ENCODE data around the gene PRELID3B.

Gene PRELID3B

DNA sequence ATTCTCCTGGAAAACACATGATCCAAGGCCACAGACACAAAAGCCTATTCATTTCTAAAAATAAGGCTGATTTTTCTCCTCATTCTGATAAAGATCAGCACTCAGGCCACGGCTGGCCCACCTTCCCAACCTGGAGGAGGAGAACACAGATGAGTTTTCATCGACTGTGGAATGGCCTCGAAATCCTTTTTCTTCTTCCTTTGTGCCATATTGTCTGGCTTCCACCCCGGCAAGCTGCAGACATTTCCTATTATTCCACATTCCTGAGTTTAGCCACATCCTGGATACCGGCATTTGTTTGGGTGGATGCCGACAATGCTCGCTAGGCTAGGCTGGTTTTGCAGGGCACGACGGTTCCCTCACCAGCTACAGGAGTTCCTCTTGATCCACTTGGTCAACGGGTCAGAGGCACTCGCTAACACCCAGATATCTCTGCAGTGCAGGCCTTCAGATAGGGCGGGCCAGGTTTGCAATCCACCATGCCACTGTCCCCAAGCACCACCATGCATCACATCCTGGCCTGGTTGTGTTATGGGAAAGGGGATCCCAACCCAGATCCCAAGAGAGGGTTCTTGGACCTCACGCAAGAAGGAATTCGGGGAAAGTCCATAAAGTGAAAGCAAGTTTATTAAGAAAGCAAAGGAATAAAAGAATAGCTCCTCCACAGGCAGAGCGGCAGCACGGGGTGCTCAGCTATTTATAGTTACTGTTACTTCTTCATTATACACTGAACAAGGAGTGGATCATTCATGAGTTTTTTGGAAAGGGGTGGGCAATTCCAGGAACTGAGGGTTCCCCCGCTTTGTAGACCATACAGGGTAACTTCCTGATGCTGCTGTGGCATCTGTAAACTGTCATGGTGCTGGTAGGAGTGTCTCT is 31.4 kb downstream of the PRELID3B start:
- Mint-ChIP-seq H3K9me3 (no peaks in the 10 kb centered on the region), H3K27me3 (no peaks in the 10 kb centered on the region), H3K4me1 (peaks cover 36% of the 10 kb centered on the region), H3K36me3 (no peaks in the 10 kb centered on the region), H3K27ac (no peak overlapping the region), H3K4me3 (no peak overlapping the region)

DNA sequence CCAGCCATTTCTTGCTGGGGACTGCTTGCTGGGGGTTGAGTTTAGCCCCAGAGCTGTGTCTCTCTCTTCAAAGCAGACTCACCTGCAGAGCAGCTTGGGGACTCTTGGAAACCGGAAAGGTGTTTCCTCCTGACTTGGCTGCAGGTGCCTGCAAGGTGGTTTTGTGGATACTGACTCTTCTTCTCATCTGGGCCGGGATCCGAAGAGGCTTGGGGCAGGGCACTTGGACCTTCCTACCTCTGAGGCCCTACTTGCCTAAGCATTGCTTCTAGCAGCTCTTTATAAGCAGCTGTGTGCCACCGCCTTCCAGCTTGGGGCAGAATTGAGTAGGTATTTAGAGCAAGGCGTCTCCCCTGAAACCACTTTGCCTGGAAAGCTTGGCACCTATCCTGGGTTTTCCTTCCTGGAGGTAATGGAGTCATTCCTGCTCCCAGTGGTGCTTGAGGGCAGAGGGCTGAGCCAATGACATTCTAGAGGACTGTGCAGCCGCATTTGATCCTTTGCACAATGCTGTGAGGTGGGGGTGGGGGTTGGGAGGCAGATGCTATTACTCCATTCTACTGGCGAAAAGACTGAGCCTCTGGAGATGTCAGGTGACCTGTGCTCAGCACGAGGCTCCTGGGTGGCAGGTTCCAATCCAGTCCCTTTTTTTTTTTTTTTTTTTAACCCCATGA is 32.1 kb downstream of the PRELID3B start:
- H3K4me3 Mint-ChIP-seq, result no peak overlapping the region
- H3K4me1 Mint-ChIP-seq, result peaks cover 40% of the 10 kb centered on the region
- no peak overlapping the region for H3K27ac Mint-ChIP-seq
- no peaks in the 10 kb centered on the region for H3K36me3 Mint-ChIP-seq
- no peaks in the 10 kb centered on the region for H3K27me3 Mint-ChIP-seq
- H3K9me3 Mint-ChIP-seq, result no peaks in the 10 kb centered on the region

- H3K27me3 Mint-ChIP-seq, result no peaks in the 10 kb centered on the region
- peaks cover 46% of the 10 kb centered on the region for H3K4me1 Mint-ChIP-seq
- no peaks in the 10 kb centered on the region for H3K36me3 Mint-ChIP-seq
- no peak overlapping the region for H3K4me3 Mint-ChIP-seq
- no peak overlapping the region for H3K27ac Mint-ChIP-seq
- no peaks in the 10 kb centered on the region for H3K9me3 Mint-ChIP-seq
These were observed 33.8 kb downstream of the PRELID3B start for GRCh38 chr20:59008715-59009336.

DNA sequence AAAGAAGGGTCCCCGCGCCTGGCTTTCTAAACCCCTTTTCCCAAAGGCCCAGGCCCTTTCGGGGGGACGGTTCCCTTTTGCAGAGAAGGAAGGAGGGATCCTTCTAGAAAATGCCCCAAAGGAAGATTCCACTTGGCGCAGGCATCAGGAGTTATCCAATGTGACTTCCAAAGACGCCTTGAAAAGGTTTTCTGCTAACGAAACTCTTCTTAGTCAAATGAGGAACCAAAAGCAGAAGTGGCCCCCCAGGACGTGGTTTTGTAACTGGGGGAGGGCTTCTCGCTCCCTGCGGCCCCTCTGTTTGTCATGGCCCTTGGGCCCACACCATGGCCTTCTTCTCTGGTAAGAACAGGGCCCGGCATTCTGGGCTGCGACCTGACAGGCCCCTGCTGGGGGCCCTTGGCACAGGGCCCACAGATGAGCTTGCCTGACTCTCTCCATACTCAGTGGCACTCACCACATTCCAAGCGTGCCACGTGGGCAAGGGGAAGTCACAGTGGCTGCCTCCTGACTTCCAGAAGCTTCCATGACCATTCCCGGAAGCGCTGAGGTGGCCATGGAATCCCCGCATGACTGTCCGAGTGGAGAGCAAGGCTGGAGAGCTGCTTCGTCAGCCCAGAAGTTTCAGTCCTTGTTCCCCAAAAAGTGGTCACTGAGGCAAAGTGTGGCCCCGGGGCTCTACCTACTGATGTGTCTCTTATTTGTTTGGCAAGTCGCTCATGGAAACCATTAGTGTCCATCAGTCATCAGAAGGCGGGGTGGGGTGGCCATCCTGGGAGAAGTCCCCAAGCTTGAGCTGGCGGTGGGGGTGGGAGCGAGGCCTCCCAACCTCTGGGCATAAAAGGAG is 34.7 kb downstream of the PRELID3B start:
- H3K4me3 Mint-ChIP-seq, result peak overlapping the region; percentile 80
- H3K36me3 Mint-ChIP-seq, result no peaks in the 10 kb centered on the region
- H3K27me3 Mint-ChIP-seq, result no peaks in the 10 kb centered on the region
- H3K9me3 Mint-ChIP-seq, result no peaks in the 10 kb centered on the region
- H3K27ac Mint-ChIP-seq, result peak overlapping the region; percentile 55
- H3K4me1 Mint-ChIP-seq, result peaks cover 42% of the 10 kb centered on the region

- H3K4me1 Mint-ChIP-seq, result peaks cover 39% of the 10 kb centered on the region
- H3K27ac Mint-ChIP-seq, result peak within 1 kb of the TSS; percentile 55
- no peaks in the 10 kb centered on the region for H3K27me3 Mint-ChIP-seq
- no peaks in the 10 kb centered on the region for H3K36me3 Mint-ChIP-seq
- H3K4me3 Mint-ChIP-seq, result peak within 1 kb of the TSS; percentile 83
- no peaks in the 10 kb centered on the region for H3K9me3 Mint-ChIP-seq
These were observed 35.5 kb downstream of the PRELID3B start, which contains the start of gene CTSZ for GRCh38 chr20:59006864-59007664. TSS of gene CTSZ (minus strand) at chr20:59007254. CDS start at chr20:59007128, 126 bp downstream.

- Mint-ChIP-seq H3K9me3 (no peaks in the 10 kb centered on the region), H3K4me1 (peaks cover 33% of the 10 kb centered on the region), H3K4me3 (peak overlapping the region; percentile 83), H3K27me3 (no peaks in the 10 kb centered on the region), H3K27ac (peak overlapping the region; percentile 55), H3K36me3 (no peaks in the 10 kb centered on the region)
These were observed 36.3 kb downstream of the PRELID3B start for GRCh38 chr20:59006167-59006863.

DNA sequence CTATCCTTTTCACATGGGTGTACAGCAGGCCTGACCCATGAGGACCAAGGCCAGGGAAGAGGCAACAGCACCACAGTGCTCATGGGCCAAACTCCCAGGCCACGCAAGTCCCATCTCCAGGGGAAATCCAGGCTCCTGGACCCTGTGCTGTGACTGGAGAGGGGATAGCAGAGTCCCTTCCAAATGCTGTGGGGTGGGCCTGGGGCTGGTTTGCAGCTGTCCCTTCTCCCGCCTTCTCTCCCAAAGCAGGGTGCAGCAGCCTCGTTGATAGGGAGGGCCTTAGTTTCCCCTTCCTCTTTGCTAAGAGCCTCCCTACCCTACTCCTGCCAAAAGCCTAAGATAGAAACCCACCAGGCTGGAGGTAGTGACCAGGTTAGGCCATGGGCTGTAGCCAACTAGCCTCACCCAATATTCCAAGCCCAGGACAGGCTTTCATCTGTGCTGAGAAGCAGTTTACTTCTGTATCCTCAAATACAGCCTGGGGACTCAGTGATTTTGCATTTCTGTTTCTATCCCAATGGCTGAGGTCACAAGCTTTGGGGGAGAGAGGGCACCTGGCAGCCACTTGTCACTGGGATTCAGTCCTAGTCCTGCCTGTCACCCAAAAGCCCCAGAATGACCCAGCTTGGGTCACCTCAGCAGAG is 36.9 kb downstream of the PRELID3B start:
- Mint-ChIP-seq H3K4me3 (peak overlapping the region; percentile 83), H3K4me1 (peaks cover 32% of the 10 kb centered on the region), H3K27ac (peak overlapping the region; percentile 55), H3K36me3 (no peaks in the 10 kb centered on the region), H3K9me3 (no peaks in the 10 kb centered on the region), H3K27me3 (no peaks in the 10 kb centered on the region)

- H3K27me3 Mint-ChIP-seq, result no peaks in the 10 kb centered on the region
- no peaks in the 10 kb centered on the region for H3K36me3 Mint-ChIP-seq
These were observed 37.6 kb downstream of the PRELID3B start for GRCh38 chr20:59004763-59005522.

GRCh38 chr20:59004493-59004762 is 38.2 kb downstream of the PRELID3B start:
- Mint-ChIP-seq H3K4me1 (peaks cover 32% of the 10 kb centered on the region), H3K4me3 (no peak overlapping the region), H3K36me3 (no peaks in the 10 kb centered on the region), H3K27me3 (no peaks in the 10 kb centered on the region), H3K27ac (no peak overlapping the region), H3K9me3 (no peaks in the 10 kb centered on the region)

More at GRCh38 chr20:59004763-59005522, 37.6 kb downstream of the PRELID3B start:
- Mint-ChIP-seq H3K4me1 (peaks cover 32% of the 10 kb centered on the region), H3K4me3 (peak overlapping the region; percentile 83), H3K9me3 (no peaks in the 10 kb centered on the region), H3K27ac (peak overlapping the region; percentile 41)

GRCh38 chr20:59003836-59004492 is 38.6 kb downstream of the PRELID3B start:
- peaks cover 32% of the 10 kb centered on the region for H3K4me1 Mint-ChIP-seq

DNA sequence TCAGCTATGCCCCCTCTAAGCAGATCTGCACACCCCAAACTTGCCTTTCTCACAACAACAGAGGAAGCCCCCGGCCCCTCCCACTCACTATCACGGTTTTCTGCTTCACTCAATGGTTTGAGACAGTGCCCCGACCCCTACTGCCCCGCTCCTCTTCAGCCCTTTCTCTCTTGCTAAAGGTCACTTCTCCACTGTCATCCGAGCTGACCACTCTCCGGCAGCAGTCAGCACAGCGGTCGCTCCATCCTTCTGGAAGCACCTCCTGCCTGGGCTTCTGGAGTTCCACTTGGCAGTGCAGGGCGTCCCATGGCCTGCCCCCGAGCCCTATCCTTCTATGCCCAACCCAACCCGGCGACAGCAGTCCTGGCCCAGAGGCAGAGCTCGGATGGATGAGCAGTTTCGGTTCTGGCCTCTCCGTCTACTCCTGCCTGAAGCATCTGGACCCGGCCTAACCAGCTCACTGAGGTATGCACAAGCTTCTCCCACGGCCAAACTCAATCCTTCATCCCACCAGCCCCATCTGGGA is 39.6 kb downstream of the PRELID3B start:
- no peak overlapping the region for H3K27ac Mint-ChIP-seq
- no peaks in the 10 kb centered on the region for H3K36me3 Mint-ChIP-seq
- H3K4me1 Mint-ChIP-seq, result peaks cover 32% of the 10 kb centered on the region
- H3K4me3 Mint-ChIP-seq, result no peak overlapping the region
- H3K27me3 Mint-ChIP-seq, result no peaks in the 10 kb centered on the region
- H3K9me3 Mint-ChIP-seq, result no peaks in the 10 kb centered on the region

More at GRCh38 chr20:59003836-59004492, 38.6 kb downstream of the PRELID3B start:
- Mint-ChIP-seq H3K27ac (peak overlapping the region; percentile 69), H3K27me3 (no peaks in the 10 kb centered on the region), H3K36me3 (no peaks in the 10 kb centered on the region), H3K9me3 (no peaks in the 10 kb centered on the region), H3K4me3 (no peak overlapping the region)

- Mint-ChIP-seq H3K27me3 (no peaks in the 10 kb centered on the region), H3K36me3 (peaks cover 4% of the 10 kb centered on the region), H3K27ac (no peak overlapping the region), H3K4me3 (no peak overlapping the region), H3K4me1 (peaks cover 32% of the 10 kb centered on the region), H3K9me3 (no peaks in the 10 kb centered on the region)
These were observed 40.2 kb downstream of the PRELID3B start for GRCh38 chr20:59002388-59002787.

Data from activated naive CD4-positive, alpha-beta T cell treated with anti-CD3 and anti-CD28 coated beads, Interleukin-2, amount 50 U/mL, for 24 hours (primary cell).